ENCODE results near the gene RASIP1.

Gene RASIP1

DNA sequence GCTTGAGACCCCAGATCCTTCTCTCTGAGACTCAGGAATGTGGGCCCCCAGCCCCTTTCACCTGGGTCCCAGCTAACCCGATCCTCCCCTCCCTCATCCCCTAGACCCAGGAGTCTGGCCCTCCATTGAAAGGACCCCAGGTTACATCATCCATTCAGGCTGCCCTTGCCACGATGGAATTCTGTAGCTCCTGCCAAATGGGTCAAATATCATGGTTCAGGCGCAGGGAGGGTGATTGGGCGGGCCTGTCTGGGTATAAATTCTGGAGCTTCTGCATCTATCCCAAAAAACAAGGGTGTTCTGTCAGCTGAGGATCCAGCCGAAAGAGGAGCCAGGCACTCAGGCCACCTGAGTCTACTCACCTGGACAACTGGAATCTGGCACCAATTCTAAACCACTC is 15.4 kb upstream of the RASIP1 start:
- DNase-seq, result no peak

- no peak for DNase-seq
These were observed 14.8 kb upstream of the RASIP1 start, which contains the start of gene FGF21 for GRCh38 chr19:48755084-48755641. Gene FGF21 (plus strand): TSS chr19:48755524. CDS start chr19:48756237, 713 bp downstream.

DNA sequence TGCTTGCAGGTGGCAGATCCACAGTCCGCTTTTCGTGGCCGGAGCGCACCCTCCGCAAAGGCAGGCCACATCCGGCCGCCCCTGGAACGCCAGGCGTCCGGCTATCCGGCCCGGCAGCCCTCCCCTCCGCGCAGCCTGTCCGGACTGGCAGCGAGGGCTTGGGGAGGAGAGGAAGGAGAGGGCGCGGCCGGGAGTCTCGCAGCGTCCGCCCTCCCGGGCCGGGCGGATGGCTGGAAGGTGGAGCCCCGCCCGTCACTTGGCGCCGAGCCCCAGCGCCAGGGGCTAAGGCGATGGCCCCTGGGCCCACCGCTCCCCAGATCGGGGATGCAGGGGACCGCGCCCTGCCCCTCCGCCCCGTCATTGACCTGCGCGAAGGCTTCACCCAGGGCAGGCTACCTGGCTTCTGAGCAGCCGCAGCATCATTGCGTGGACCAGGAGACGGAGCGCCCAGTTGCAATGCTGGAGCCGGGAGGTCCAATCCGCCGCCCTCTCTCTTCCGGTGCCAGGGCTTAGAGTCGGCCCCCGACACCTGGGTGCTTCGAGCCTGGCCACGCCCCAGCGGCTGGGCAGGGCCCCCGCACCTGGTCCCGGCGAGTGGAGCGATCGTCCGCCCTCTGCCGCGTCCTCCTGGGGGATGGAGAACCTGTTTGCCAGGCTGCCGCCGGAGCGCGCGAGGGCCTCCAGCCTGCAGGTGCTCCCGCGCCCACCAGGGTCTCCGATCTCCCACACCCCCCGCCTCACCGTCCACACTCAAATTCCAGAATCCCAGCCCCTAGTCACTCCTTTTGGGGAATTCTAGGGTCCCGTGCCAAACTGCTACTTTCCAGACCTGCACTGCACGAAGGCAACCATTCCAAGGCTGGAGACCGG is 12.3 kb upstream of the RASIP1 start, which contains the start of gene FUT1:
Gene FUT1, minus strand, starts transcription at position 146 of the 870 bp plus-strand sequence. CDS start 1,360 bp downstream, outside the sequence.
- peak; percentile 95 for DNase-seq

- no peak for DNase-seq
These were observed 11.6 kb upstream of the RASIP1 start for GRCh38 chr19:48751845-48752495.

DNA sequence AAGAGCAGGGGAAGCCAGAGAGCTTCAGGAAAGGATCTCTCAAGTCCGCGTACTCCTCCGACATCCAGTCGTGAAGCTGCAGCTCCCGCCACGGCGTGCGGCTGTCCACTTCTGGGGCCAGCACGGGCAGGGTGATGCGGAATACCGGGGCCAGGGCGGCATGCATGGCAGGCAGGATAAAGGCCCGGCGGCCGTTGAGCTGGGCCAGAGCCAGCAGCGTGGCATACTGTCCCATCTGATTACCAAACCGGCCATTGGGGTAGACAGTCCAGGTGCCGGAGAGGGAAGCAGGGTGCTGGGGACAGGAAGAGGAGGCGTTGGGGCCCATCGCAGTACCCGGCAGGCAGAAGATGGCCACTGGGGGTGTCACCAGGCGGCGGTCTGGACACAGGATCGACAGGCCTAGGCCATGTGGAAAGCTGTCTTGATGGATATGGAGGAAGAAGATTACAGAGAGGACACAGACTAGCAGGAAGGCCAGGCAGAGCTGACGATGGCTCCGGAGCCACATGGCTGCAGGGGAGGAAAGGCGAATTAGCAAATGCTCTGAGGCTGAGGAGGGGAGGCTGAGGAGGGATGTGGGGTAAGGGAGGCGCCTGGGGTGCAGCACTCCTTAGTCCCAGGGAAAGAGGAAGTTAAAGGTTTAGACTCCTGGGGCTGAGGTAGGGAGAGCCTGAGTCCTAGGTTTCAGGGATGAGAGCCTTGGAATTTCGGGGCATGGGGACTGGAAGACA is 10.5 kb upstream of the RASIP1 start:
- no peak for DNase-seq

DNA sequence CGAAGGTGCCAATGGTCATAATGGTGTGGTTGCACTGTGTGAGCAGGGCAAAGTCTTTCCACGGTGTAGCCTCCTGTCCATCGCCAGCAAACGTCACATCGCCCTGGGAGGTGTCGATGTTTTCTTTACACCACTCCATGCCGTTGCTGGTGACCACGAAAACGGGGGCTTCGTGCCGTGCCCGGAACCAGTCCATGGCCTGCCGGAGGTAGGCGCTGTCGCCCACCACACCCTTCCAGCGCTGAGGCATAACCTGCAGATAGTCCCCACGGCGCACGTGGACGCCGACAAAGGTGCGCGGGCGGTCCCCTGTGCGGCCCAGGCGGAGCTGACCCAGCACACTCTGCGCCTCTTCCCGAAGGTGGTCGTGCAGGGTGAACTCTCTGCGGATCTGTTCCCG is 9.9 kb upstream of the RASIP1 start:
- no peak for DNase-seq

- DNase-seq, result no peak
These were observed 9.3 kb upstream of the RASIP1 start for GRCh38 chr19:48749571-48750198.

GRCh38 chr19:48746738-48747575 is 6.5 kb upstream of the RASIP1 start, which contains the start of gene IZUMO1:
Gene IZUMO1 (minus strand): TSS chr19:48746909. CDS start chr19:48745859, 1,050 bp downstream.
- DNase-seq, result no peak

GRCh38 chr19:48746110-48746509 is 5.7 kb upstream of the RASIP1 start:
- no peak for DNase-seq

DNA sequence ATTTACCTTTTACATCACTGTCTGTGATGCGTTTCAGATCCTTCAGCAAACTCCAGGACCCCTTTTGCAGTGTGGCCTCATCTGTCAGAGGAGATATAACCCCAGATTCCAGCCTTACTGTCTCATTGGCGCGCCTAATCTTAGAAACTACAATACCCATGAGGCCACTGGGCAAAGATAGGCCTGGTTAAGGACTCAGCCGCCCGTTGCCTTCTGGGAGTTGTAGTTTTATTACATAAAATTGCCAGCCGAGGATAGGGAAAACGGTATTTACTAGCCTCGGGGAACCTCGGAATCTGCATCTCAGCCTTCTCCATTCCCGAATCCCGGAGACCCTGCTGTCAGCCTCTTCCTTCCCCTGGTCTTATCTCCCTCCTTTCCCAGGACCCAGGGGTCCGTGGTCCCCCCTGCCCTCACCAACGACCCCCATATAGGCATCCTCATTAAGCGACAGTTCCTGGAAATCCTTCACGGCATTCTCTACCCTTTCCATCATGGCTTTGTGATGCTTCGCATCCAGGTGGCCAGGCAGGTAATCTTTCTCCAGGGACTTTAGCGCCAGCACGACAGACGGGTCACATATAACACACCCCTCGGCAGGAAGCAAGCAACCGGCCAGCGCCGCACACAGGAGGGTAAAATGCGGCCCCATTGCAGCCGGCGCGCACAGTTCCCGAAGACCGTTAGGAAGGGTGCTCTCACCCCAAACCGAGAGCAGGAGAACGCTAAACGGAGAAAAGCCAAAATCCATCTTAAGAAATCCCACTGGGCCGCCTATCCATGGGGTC is 5.0 kb upstream of the RASIP1 start:
- peak; percentile 45 for DNase-seq

DNA sequence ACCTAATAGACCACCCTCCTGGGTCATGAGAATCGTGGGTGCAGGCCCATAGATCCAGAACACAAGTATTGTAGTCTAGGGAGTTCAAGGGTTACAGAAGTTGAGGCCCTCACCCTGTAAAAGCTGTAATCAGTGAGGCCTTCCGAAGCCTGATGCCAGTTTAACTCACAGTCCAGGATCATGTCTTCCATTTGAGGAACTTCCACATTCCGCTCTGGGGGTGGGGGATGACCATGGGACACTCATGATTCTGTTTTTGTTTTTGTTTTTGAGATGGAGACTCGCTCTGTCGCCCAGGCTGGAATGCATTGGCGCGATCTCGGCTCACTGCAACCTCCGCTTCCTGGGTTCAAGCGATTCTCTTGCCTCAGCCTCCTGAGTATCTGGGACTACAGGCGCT is 1.7 kb upstream of the RASIP1 start:
- DNase-seq, result no peak

- DNase-seq, result no peak
These were observed 954 bp upstream of the RASIP1 start for GRCh38 chr19:48741129-48741999.

GRCh38 chr19:48739404-48740163 is 826 bp downstream of the RASIP1 start:
- DNase-seq, result no peak

- DNase-seq, result peak; percentile 93
These were observed 1.6 kb downstream of the RASIP1 start for GRCh38 chr19:48738557-48739403.

DNA sequence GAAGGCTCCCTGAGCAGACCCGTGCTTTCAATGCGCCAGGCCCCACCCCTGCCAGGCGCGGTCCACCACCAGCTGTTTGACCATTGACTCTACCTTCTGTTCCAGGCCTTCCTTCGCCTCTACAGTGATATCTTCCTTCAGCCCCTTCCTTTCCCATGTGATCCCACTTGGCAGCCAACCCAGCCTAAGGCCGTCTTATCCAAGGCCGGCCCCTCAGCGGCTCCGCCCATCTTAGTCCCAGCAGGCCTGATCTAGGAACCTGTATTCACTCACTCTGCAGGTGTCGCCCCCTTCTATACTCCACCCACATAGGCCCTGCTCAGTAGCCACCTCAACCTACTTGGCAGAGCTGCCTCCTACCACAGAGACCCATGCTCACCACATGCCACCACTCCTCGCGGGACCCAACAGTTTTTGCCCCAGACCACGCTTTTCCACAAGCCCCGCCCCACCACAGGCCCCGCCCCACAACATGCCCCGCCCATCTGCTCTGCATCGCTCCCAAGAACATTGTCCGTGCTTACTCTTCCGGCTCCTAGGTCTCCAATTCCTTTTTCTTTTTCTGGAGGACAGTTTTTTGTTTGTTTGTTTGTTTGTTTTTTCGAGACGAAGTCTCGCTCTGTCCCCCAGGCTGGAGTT is 2.9 kb downstream of the RASIP1 start:
- no peak for DNase-seq

DNA sequence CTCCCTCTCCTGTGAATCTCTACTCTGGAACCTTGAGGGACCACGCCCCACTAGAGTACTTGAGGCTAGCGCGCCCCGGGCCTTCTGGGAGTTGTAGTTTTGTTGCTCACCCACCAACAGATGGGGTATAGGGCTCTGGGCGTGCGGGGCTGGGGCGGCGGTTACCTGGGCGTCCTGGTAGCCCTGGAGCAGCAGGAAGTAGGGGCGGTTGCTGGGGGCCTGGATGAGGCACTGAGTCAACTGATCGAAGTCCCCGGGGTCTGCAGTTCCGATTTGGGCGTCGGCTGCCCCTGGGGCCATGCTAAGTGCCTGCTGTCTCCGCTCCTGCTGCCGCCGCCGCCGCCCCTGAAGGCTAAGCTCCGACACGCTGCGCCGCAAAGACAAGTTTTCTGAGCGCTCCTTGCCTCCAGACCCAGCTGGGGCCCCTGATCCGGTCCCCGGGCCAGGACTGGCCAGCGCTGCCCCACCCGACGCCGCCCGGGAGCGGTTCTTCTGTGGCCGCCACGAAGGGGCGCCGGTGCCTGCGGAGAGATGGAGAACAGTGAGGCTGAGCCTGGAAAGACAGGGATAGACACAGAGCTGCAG is 5.3 kb downstream of the RASIP1 start:
- DNase-seq, result no peak

DNA sequence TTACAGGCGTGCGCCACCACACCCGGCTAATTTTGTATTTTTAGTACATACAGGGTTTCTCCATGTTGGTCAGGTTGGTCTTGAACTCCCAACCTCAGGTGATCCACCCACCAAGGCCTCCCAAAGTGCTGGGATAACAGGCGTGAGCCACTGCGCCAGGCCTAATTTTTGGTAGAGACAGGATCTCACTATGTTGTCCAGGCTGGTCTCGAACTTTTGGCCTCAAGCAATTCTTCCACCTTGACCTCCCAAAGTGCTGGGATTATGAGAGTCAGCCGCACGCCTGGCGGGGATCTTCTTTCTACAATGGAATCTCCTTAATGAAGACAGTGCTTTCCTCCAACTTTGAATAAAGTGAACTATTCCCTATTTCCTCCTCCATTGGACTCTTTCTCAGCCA is 5.8 kb downstream of the RASIP1 start:
- no peak for DNase-seq
